Heart left ventricle (tissue), 16 donors: Measurements from ENCODE around the gene MTMR2. TPM values are rescaled to one million over a fixed set of nuclear protein-coding genes. Genes with fewer than 3 reads are reported as not detected.
"Not testable (repeated sequence)": the region's sequence is repeated elsewhere in the genome, so short reads cannot be mapped to it uniquely, and the experiment has no call there.

Experiments
- ATAC-seq, 4 donors: fragments of 200-7000 bp; cut with Tn5 transposase; one replicate each; pipeline ENCODE4 v1.9.1; 2020 to 2022; ENCODE audit warnings: moderate library complexity in 4 of 4, mild to moderate bottlenecking in 3 of 4, moderate number of reproducible peaks in 1 of 4
- DNase-seq, 5 donors: peaks; one replicate each; pipeline ENCODE4 v3.0.0-alpha.2; 2020
- H3K27ac ChIP-seq, 12 donors: fragments of 200-600 bp; sonication (generic) in 4 of 12; one replicate each; pipeline versions ENCODE4 v1.5.0 to v1.8.0; 2016 to 2022; ENCODE audit warnings: mild to moderate bottlenecking in 2 of 12
- H3K27me3 ChIP-seq, 9 donors: fragments of 200-600 bp; sonication (generic) in 2 of 9; one replicate each; pipeline versions ENCODE4 v1.5.1 to v1.8.0; 2016 to 2022; ENCODE audit warnings: mild to moderate bottlenecking in 3 of 9
- H3K36me3 ChIP-seq, 9 donors: fragments of 200-600 bp; sonication (generic) in 2 of 9; one replicate each; pipeline versions ENCODE4 v1.5.0 to v1.8.0; 2018 to 2022; ENCODE audit warnings: mild to moderate bottlenecking in 2 of 9
- H3K4me1 ChIP-seq, 12 donors: fragments of 200-600 bp; sonication (generic) in 4 of 12; one replicate each; pipeline versions ENCODE4 v1.5.0 to v1.8.0; 2016 to 2022; ENCODE audit warnings: mild to moderate bottlenecking in 3 of 12
- H3K4me3 ChIP-seq, 12 donors: fragments of 200-600 bp; sonication (generic) in 4 of 12; one replicate each; pipeline versions ENCODE4 v1.5.0 to v1.8.0; 2017 to 2022; ENCODE audit warnings: mild to moderate bottlenecking in 9 of 12, moderate library complexity in 4 of 12
- H3K9me3 ChIP-seq, 12 donors: fragments of 200-600 bp; sonication (generic) in 4 of 12; one replicate each; pipeline versions ENCODE4 v1.5.0 to v1.8.0; 2016 to 2022; ENCODE audit warnings: mild to moderate bottlenecking in 1 of 12
- CTCF ChIP-seq, 12 donors: fragments of 200-600 bp; sonication (generic) in 4 of 12; IDR thresholded peaks; one replicate each; pipeline versions ENCODE4 v1.5.0 to v1.8.0; 2018 to 2022; ENCODE audit warnings: antibody characterized with exemption in 12 of 12, mild to moderate bottlenecking in 5 of 12
- POLR2A ChIP-seq, 2 donors: fragments of 450-650 bp; IDR thresholded peaks; one replicate each; pipeline ENCODE4 v1.6.1; 2017; ENCODE audit warnings: antibody characterized with exemption in 2 of 2, mild to moderate bottlenecking in 2 of 2, moderate library complexity in 2 of 2
- WGBS, 4 donors: extraction: QIAGEN DNeasy Blood & Tissue Kit in 2 of 4; methylation state at CpG; one replicate each; pipeline versions ENCODE4 v1.1.5 to v1.1.7; 2013 to 2018; 5-methylcytosine and 5-hydroxymethylcytosine counted together
- intact Hi-C, 10 donors: fragments of 100-400 bp; cut with DNase I; formaldehyde crosslinking; loops; one replicate each; pipeline versions ENCODE4 v1.11.1 to v1.14.2; 2022
- polyA plus RNA-seq, 2 donors: library from polyadenylated mRNA; stranded (reverse); fragments of 200-250 nt; gene quantifications; one replicate each; pipeline ENCODE4 v1.2.3, GENCODE V29; 2013
- total RNA-seq, 9 donors: library from RNA; depleted of rRNA in 2 of 9; stranded (reverse); fragments of >200 nt in 2 of 9; fragmentation: NEBNext Ultra II Directional in 3 of 9; extraction: Animal tissue kit (Norgen Biotek cat#: 25700) in 3 of 9; gene quantifications; one replicate each; pipeline versions ENCODE4 v1.1.0 to v1.2.4, GENCODE V29; 2016 to 2023
- donor health status: ischemic (EF 13 %, LVEDD 7.1; RV severe dilation, severe dysfunction).
- donor health status: healthy with polysubstance abuse.
- donor health status: DM: no; HTN: yes; CAD: no.
- donor health status: DM: no; HTN: no; CAD: no.
- donor health status: ischemic (EF 25% LVEDD 6.9; RV normal size, moderate dysfunction).
- donor health status: ischemic (EF 25% LVEDD 5.7; RV mildly dilated, moderate dysfunction).
- donor health status: healthy.
- donor health status: DM: yes; HTN: yes; CAD: no.
- donor health status: ischemic (EF 35%, LVEDD 5.7; RV mildly dilated, moderate dysfunction).
- donor health status: nonischemic (EF 11% LVEDD 7.7; RV severe dilation, severe dysfunction).
- donor health status: DM: yes; HTN: yes; CAD: no.
- donor health status: PGD.
- donor health status: ischemic (EF 29% LVEDD 5.4; RV normal size, mild dysfunction).
- donor health status: nonischemic (EF 23%, LVEDD 6.1; RV moderate dilation, normal function).

The MTMR2 gene
- total and polyA plus RNA-seq, 11 donors: 7.1 to 23.9 (median 18.6) TPM

GRCh38 chr11:95877291-95877690, 46.6 kb downstream of the MTMR2 start:
- H3K4me1 ChIP-seq: no peaks in the 10 kb centered on the region
- intact Hi-C loops: no loop called here
- no peak overlapping the region for H3K4me3 ChIP-seq
- WGBS, 4 donors: 76 to 89% (median 86%) methylated on average over 2 of the region's 2 CpGs
- no peaks in the 10 kb centered on the region for H3K27me3 ChIP-seq
- no peak for TF ChIP-seq CTCF (IDR thresholded peaks at IDR 0.05)
- TF ChIP-seq POLR2A (IDR thresholded peaks at IDR 0.05): no peak
- no peaks in the 10 kb centered on the region for H3K9me3 ChIP-seq
- DNase-seq: no peak
- H3K36me3 ChIP-seq: peaks cover 0 to 34% (median 0%) of the 10 kb centered on the region in 9 donors
- ATAC-seq: no peak
- no peak overlapping the region for H3K27ac ChIP-seq

DNA sequence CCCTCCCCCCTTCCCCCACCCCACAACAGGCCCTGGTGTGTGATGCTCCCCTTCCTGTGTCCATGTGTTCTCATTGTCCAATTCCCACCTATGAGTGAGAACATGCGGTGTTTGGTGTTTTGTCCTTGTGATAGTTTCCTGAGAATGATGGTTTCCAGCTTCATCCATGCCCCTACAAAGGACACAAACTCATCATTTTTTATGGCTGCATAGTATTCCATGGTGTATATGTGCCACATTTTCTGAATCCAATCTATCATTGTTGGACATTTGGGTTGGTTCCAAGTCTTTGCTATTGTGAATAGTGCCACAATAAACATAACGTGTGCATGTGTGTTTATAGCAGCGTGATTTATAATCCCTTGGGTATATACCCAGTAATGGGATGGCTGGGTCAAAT, 53.0 kb downstream of the MTMR2 start:
- H3K27me3 ChIP-seq, H3K4me1 ChIP-seq, H3K9me3 ChIP-seq, DNase-seq, intact Hi-C loops, ATAC-seq, H3K36me3 ChIP-seq, H3K4me3 ChIP-seq, H3K27ac ChIP-seq: not testable (repeated sequence)
- WGBS, 4 donors: 92 to 98% (median 95%) methylated on average over 3 of the region's 3 CpGs

GRCh38 chr11:95867105-95867504, 56.8 kb downstream of the MTMR2 start:
- H3K9me3 ChIP-seq: no peaks in the 10 kb centered on the region
- WGBS, 4 donors: 83 to 96% (median 92%) methylated on average over 6 of the region's 6 CpGs
- intact Hi-C loops: loop anchor here in 1 of 10 donors (5.0 kb wide), 1 partner anchor 35 kb away; no protein-coding TSS in a partner anchor
- H3K27me3 ChIP-seq: no peaks in the 10 kb centered on the region
- TF ChIP-seq CTCF (IDR thresholded peaks at IDR 0.05) (no peak), POLR2A (IDR thresholded peaks at IDR 0.05) (no peak)
- DNase-seq: no peak
- no peak overlapping the region for H3K27ac ChIP-seq
- no peaks in the 10 kb centered on the region for H3K4me1 ChIP-seq
- peaks cover 0 to 36% (median 26%) of the 10 kb centered on the region in 9 donors for H3K36me3 ChIP-seq
- no peak for ATAC-seq
- H3K4me3 ChIP-seq: no peak overlapping the region

DNA sequence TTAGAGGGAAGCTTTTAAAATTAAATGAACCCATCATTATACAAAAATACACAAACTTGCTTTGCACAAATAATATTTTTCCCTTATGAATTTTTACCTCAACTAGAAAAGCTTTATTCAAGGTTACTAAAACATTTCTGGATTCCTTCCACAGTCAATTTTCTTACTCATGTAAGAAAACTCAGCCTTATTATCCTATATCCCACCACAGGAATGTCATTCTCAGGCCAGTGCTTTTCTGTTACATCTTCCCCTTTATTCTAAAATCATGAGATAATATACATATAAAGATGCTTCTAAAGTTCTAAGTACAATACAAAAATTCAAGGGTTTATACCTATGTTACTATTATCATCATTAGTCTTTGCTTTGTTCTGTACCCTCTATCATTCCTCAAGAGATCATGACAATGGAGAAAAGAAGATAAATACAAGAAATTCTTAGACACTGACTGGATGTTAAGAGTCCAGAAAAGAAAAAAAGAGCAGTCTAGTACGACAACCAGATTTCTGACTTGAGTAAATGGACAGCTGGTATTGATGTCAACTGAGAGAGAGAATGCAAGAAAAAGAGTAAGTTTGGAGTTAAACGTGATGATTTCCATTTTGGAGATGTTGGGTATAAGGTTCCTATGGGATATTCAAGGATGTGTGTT, 60.3 kb downstream of the MTMR2 start:
- ATAC-seq (no peak), DNase-seq (no peak)
- 86 to 92% (median 89%) methylated on average over 2 of the region's 2 CpGs for WGBS, 4 donors
- Histone ChIP-seq H3K9me3 (no peaks in the 10 kb centered on the region), H3K4me1 (no peaks in the 10 kb centered on the region), H3K4me3 (no peak overlapping the region), H3K27ac (no peak overlapping the region), H3K36me3 (peaks cover 0 to 71% (median 46%) of the 10 kb centered on the region in 9 donors), H3K27me3 (no peaks in the 10 kb centered on the region)
- intact Hi-C loops: no loop called here
- TF ChIP-seq POLR2A (IDR thresholded peaks at IDR 0.05) (no peak), CTCF (IDR thresholded peaks at IDR 0.05) (no peak)

DNA sequence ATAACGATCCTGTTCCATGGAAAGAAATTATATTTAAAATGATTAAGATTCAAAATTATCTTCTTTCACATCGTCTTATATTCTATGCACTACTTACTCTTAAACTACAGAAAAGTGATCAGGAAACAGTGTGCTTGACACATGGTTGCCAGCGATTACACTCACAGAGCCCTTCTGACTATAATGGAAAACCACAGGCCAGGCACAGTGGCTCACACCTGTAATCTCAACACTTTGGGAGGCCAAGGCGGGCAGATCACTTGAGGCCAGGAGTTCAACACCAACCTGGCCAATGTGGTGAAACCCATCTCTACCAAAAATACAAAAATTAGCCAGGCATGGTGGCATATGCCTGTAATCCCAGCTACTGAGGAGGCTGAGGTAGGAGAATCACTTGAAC, 63.9 kb downstream of the MTMR2 start:
- peaks cover 0 to 97% (median 65%) of the 10 kb centered on the region in 9 donors for H3K36me3 ChIP-seq
- ATAC-seq, H3K27ac ChIP-seq, H3K9me3 ChIP-seq, H3K4me1 ChIP-seq, H3K27me3 ChIP-seq, H3K4me3 ChIP-seq, DNase-seq, intact Hi-C loops: not testable (repeated sequence)
- WGBS, 4 donors: 96 to 98% (median 98%) methylated on average over 4 of the region's 4 CpGs

DNA sequence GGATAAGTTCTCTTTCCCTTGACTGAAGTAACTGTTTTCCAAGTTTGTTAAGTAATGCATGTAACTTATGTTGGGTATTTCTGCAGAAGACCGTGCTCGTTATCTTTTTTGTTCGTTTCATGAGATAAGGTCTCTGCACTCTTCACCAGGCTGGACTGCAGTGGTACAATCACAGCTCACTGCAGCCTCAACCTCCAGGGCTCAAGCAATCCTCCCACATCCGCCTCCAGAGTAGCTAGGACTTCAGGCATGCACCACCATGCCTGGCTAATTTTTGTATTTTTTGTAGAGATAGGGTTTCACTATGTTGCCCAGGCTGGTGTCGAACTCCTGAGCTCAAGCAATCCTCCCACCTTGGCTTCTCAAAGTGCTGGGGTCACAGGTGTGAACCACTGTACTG, 69.5 kb downstream of the MTMR2 start:
- H3K9me3 ChIP-seq, H3K27ac ChIP-seq, ATAC-seq, H3K4me1 ChIP-seq, H3K4me3 ChIP-seq, H3K27me3 ChIP-seq, DNase-seq: not testable (repeated sequence)
- WGBS, 4 donors: 66 to 71% (median 70%) methylated on average over 5 of the region's 5 CpGs
- peaks cover 0 to 80% (median 54%) of the 10 kb centered on the region in 9 donors for H3K36me3 ChIP-seq
- intact Hi-C loops: loop anchor here in 1 of 10 donors (10.0 kb wide), 1 partner anchor 110 kb away; no protein-coding TSS in a partner anchor
